HG03571 (cell line): ENCODE measurements around the gene PFN4.
"Not testable (repeated sequence)": the region's sequence is repeated elsewhere in the genome, so short reads cannot be mapped to it uniquely, and the experiment has no call there.

Source experiments
- ATAC-seq: cut with Tn5 transposase; IDR thresholded peaks from one replicate; pipeline ENCODE4 v1.9.1; 2021; ENCODE audit not compliant: unreplicated experiment

PFN4 gene

GRCh38 chr2:24115057-24115456, 8.1 kb downstream of the PFN4 start:
- ATAC-seq, result no peak

GRCh38 chr2:24111407-24111901, 11.7 kb downstream of the PFN4 start:
- ATAC-seq, result no peak

- no peak for ATAC-seq
Measured at GRCh38 chr2:24110660-24111303, 12.4 kb downstream of the PFN4 start.

- not testable (repeated sequence) for ATAC-seq
Measured at GRCh38 chr2:24109431-24109830, 13.7 kb downstream of the PFN4 start.

GRCh38 chr2:24107336-24107735, 15.8 kb downstream of the PFN4 start:
- no peak for ATAC-seq

- ATAC-seq, result no peak
Measured at GRCh38 chr2:24106786-24107185, 16.3 kb downstream of the PFN4 start.

- ATAC-seq, result no peak
Measured at GRCh38 chr2:24105816-24106215, 17.3 kb downstream of the PFN4 start.

- no peak for ATAC-seq
Measured at GRCh38 chr2:24104906-24105305, 18.2 kb downstream of the PFN4 start.

- no peak for ATAC-seq
Measured at GRCh38 chr2:24104110-24104650, 19.0 kb downstream of the PFN4 start.

GRCh38 chr2:24102677-24103076, 20.5 kb downstream of the PFN4 start:
- ATAC-seq, result no peak

- no peak for ATAC-seq
Measured at GRCh38 chr2:24101992-24102391, 21.1 kb downstream of the PFN4 start.

GRCh38 chr2:24100732-24101131, 22.4 kb downstream of the PFN4 start:
- not testable (repeated sequence) for ATAC-seq

GRCh38 chr2:24095171-24095677, 27.9 kb downstream of the PFN4 start:
- not testable (repeated sequence) for ATAC-seq

- not testable (repeated sequence) for ATAC-seq
Measured at GRCh38 chr2:24093270-24093669, 29.9 kb downstream of the PFN4 start.

- no peak for ATAC-seq
Measured at GRCh38 chr2:24088821-24089359, 34.2 kb downstream of the PFN4 start.

- ATAC-seq, result no peak
Measured at GRCh38 chr2:24087032-24087431, 36.1 kb downstream of the PFN4 start.

GRCh38 chr2:24086241-24086640, 36.9 kb downstream of the PFN4 start:
- ATAC-seq, result no peak

GRCh38 chr2:24085200-24085489, 38.0 kb downstream of the PFN4 start:
- ATAC-seq, result no peak

- ATAC-seq, result peak; percentile 77
Measured at GRCh38 chr2:24084386-24085199, 38.5 kb downstream of the PFN4 start, which contains the start of gene TP53I3. Gene TP53I3 (minus strand): TSS chr2:24084834. CDS start chr2:24084326, 508 bp downstream.

- peak; percentile 70 for ATAC-seq
Measured at GRCh38 chr2:24083567-24084385, 39.4 kb downstream of the PFN4 start.
